GM12892 (cell line): ENCODE measurements around the gene LMBR1.

Source experiments
- POLR2A ChIP-seq: IDR thresholded peaks from 2 replicates; pipeline ENCODE4 v1.6.1; 2011; ENCODE audit warnings: low read depth, low read length, control low read depth
- POLR2AphosphoS5 ChIP-seq: IDR thresholded peaks from 2 replicates; pipeline ENCODE4 v1.6.1; 2011; ENCODE audit warnings: low read depth, low read length, control low read depth
- TAF1 ChIP-seq: IDR thresholded peaks from 2 replicates; pipeline ENCODE4 v1.6.1; 2011; ENCODE audit warnings: low read depth, mild to moderate bottlenecking, control low read depth, low read length, borderline replicate concordance

GRCh38 chr7:156673902-156674301 is 219.1 kb downstream of the LMBR1 start:
- TF ChIP-seq POLR2AphosphoS5 (no peak), POLR2A (no peak), TAF1 (no peak)
